ENCODE data around the gene MYOZ2.
"Not testable (repeated sequence)": the region's sequence is repeated elsewhere in the genome, so short reads cannot be mapped to it uniquely, and the experiment has no call there.

The MYOZ2 gene

GRCh38 chr4:119113033-119113655 lies 22.5 kb upstream of the MYOZ2 start:
- Mint-ChIP-seq H3K4me1 (ENCODE audit: low read depth) (peaks cover 3% of the 10 kb centered on the region), H3K27me3 (ENCODE audit: low read depth) (peaks cover 3% of the 10 kb centered on the region), H3K36me3 (ENCODE audit: low read depth) (no peaks in the 10 kb centered on the region), H3K4me3 (no peak overlapping the region), H3K27ac (no peak overlapping the region), H3K9me3 (no peaks in the 10 kb centered on the region)

- Mint-ChIP-seq H3K36me3 (ENCODE audit: low read depth) (no peaks in the 10 kb centered on the region), H3K9me3 (no peaks in the 10 kb centered on the region), H3K27me3 (ENCODE audit: low read depth) (peaks cover 3% of the 10 kb centered on the region), H3K4me3 (no peak overlapping the region), H3K27ac (no peak overlapping the region), H3K4me1 (ENCODE audit: low read depth) (peaks cover 3% of the 10 kb centered on the region)
These were observed 19.6 kb upstream of the MYOZ2 start for GRCh38 chr4:119116021-119116420.

- no peaks in the 10 kb centered on the region for H3K36me3 Mint-ChIP-seq (ENCODE audit: low read depth)
- peaks cover 3% of the 10 kb centered on the region for H3K4me1 Mint-ChIP-seq (ENCODE audit: low read depth)
- H3K27ac Mint-ChIP-seq: no peak overlapping the region
- H3K9me3 Mint-ChIP-seq: no peaks in the 10 kb centered on the region
- peaks cover 2% of the 10 kb centered on the region for H3K27me3 Mint-ChIP-seq (ENCODE audit: low read depth)
- H3K4me3 Mint-ChIP-seq: no peak overlapping the region
These were observed 18.4 kb upstream of the MYOZ2 start for GRCh38 chr4:119116925-119117900.

GRCh38 chr4:119118397-119118796 lies 17.2 kb upstream of the MYOZ2 start:
- Mint-ChIP-seq H3K27me3 (ENCODE audit: low read depth) (no peaks in the 10 kb centered on the region), H3K27ac (no peak overlapping the region), H3K4me1 (ENCODE audit: low read depth) (no peaks in the 10 kb centered on the region), H3K36me3 (ENCODE audit: low read depth) (no peaks in the 10 kb centered on the region), H3K9me3 (no peaks in the 10 kb centered on the region), H3K4me3 (no peak overlapping the region)

GRCh38 chr4:119124352-119124751 lies 11.3 kb upstream of the MYOZ2 start:
- no peak overlapping the region for H3K4me3 Mint-ChIP-seq
- H3K4me1 Mint-ChIP-seq (ENCODE audit: low read depth): no peaks in the 10 kb centered on the region
- no peaks in the 10 kb centered on the region for H3K27me3 Mint-ChIP-seq (ENCODE audit: low read depth)
- H3K9me3 Mint-ChIP-seq: no peaks in the 10 kb centered on the region
- H3K36me3 Mint-ChIP-seq (ENCODE audit: low read depth): no peaks in the 10 kb centered on the region
- no peak overlapping the region for H3K27ac Mint-ChIP-seq

GRCh38 chr4:119125931-119126330 lies 9.7 kb upstream of the MYOZ2 start:
- no peaks in the 10 kb centered on the region for H3K27me3 Mint-ChIP-seq (ENCODE audit: low read depth)
- no peaks in the 10 kb centered on the region for H3K4me1 Mint-ChIP-seq (ENCODE audit: low read depth)
- no peak overlapping the region for H3K4me3 Mint-ChIP-seq
- no peak overlapping the region for H3K27ac Mint-ChIP-seq
- no peaks in the 10 kb centered on the region for H3K9me3 Mint-ChIP-seq
- H3K36me3 Mint-ChIP-seq (ENCODE audit: low read depth): no peaks in the 10 kb centered on the region

GRCh38 chr4:119128148-119128547 lies 7.5 kb upstream of the MYOZ2 start:
- no peak overlapping the region for H3K4me3 Mint-ChIP-seq
- H3K36me3 Mint-ChIP-seq (ENCODE audit: low read depth): no peaks in the 10 kb centered on the region
- no peaks in the 10 kb centered on the region for H3K9me3 Mint-ChIP-seq
- no peak overlapping the region for H3K27ac Mint-ChIP-seq
- H3K4me1 Mint-ChIP-seq (ENCODE audit: low read depth): no peaks in the 10 kb centered on the region
- H3K27me3 Mint-ChIP-seq (ENCODE audit: low read depth): no peaks in the 10 kb centered on the region

GRCh38 chr4:119130365-119131065 lies 5.1 kb upstream of the MYOZ2 start:
- Mint-ChIP-seq H3K9me3 (no peaks in the 10 kb centered on the region), H3K4me3 (no peak overlapping the region), H3K4me1 (ENCODE audit: low read depth) (no peaks in the 10 kb centered on the region), H3K36me3 (ENCODE audit: low read depth) (no peaks in the 10 kb centered on the region), H3K27me3 (ENCODE audit: low read depth) (no peaks in the 10 kb centered on the region), H3K27ac (no peak overlapping the region)

- Mint-ChIP-seq H3K4me3 (no peak overlapping the region), H3K9me3 (no peaks in the 10 kb centered on the region), H3K36me3 (ENCODE audit: low read depth) (no peaks in the 10 kb centered on the region), H3K27me3 (ENCODE audit: low read depth) (no peaks in the 10 kb centered on the region), H3K4me1 (ENCODE audit: low read depth) (no peaks in the 10 kb centered on the region), H3K27ac (no peak overlapping the region)
These were observed 4.5 kb upstream of the MYOZ2 start for GRCh38 chr4:119131164-119131563.

GRCh38 chr4:119132306-119132705 lies 3.3 kb upstream of the MYOZ2 start:
- Mint-ChIP-seq H3K4me3 (no peak overlapping the region), H3K27ac (no peak overlapping the region), H3K4me1 (ENCODE audit: low read depth) (no peaks in the 10 kb centered on the region), H3K9me3 (no peaks in the 10 kb centered on the region), H3K27me3 (ENCODE audit: low read depth) (no peaks in the 10 kb centered on the region), H3K36me3 (ENCODE audit: low read depth) (no peaks in the 10 kb centered on the region)

- H3K9me3 Mint-ChIP-seq: no peaks in the 10 kb centered on the region
- no peak overlapping the region for H3K4me3 Mint-ChIP-seq
- H3K36me3 Mint-ChIP-seq (ENCODE audit: low read depth): no peaks in the 10 kb centered on the region
- H3K27me3 Mint-ChIP-seq (ENCODE audit: low read depth): no peaks in the 10 kb centered on the region
- peaks cover 6% of the 10 kb centered on the region for H3K4me1 Mint-ChIP-seq (ENCODE audit: low read depth)
- no peak overlapping the region for H3K27ac Mint-ChIP-seq
These were observed 914 bp downstream of the MYOZ2 start for GRCh38 chr4:119136546-119136945.

- H3K36me3 Mint-ChIP-seq (ENCODE audit: low read depth): no peaks in the 10 kb centered on the region
- H3K4me3 Mint-ChIP-seq: no peak overlapping the region
- no peak overlapping the region for H3K27ac Mint-ChIP-seq
- peaks cover 6% of the 10 kb centered on the region for H3K4me1 Mint-ChIP-seq (ENCODE audit: low read depth)
- no peaks in the 10 kb centered on the region for H3K27me3 Mint-ChIP-seq (ENCODE audit: low read depth)
- no peaks in the 10 kb centered on the region for H3K9me3 Mint-ChIP-seq
These were observed 2.4 kb downstream of the MYOZ2 start for GRCh38 chr4:119138046-119138445.

- Mint-ChIP-seq H3K27me3 (ENCODE audit: low read depth) (no peaks in the 10 kb centered on the region), H3K9me3 (no peaks in the 10 kb centered on the region), H3K27ac (no peak overlapping the region), H3K4me1 (ENCODE audit: low read depth) (peaks cover 6% of the 10 kb centered on the region), H3K4me3 (no peak overlapping the region), H3K36me3 (ENCODE audit: low read depth) (no peaks in the 10 kb centered on the region)
These were observed 3.7 kb downstream of the MYOZ2 start for GRCh38 chr4:119139311-119139710.

GRCh38 chr4:119139822-119140252 lies 4.2 kb downstream of the MYOZ2 start:
- Mint-ChIP-seq H3K9me3 (no peaks in the 10 kb centered on the region), H3K27ac (no peak overlapping the region), H3K4me1 (ENCODE audit: low read depth) (peaks cover 6% of the 10 kb centered on the region), H3K4me3 (no peak overlapping the region), H3K36me3 (ENCODE audit: low read depth) (no peaks in the 10 kb centered on the region), H3K27me3 (ENCODE audit: low read depth) (no peaks in the 10 kb centered on the region)

- H3K4me1 Mint-ChIP-seq (ENCODE audit: low read depth); H3K27me3 Mint-ChIP-seq (ENCODE audit: low read depth); H3K9me3 Mint-ChIP-seq; H3K27ac Mint-ChIP-seq; H3K36me3 Mint-ChIP-seq (ENCODE audit: low read depth); H3K4me3 Mint-ChIP-seq: not testable (repeated sequence)
These were observed 5.7 kb downstream of the MYOZ2 start for GRCh38 chr4:119141283-119141682.

Data from T-helper 1 cell treated with Interleukin-12 subunit alpha and Interleukin-12 subunit beta and Interleukin-4 antibody, amounts not matched to agents 30 μg/mL and 1 μg/mL, for 36 hours (primary cell).